Heart right ventricle (tissue), 16 donors: ENCODE results near the gene TEPSIN. TPM values are rescaled to one million over a fixed set of nuclear protein-coding genes. Genes with fewer than 3 reads are reported as not detected.
"Not testable (repeated sequence)": the region's sequence is repeated elsewhere in the genome, so short reads cannot be mapped to it uniquely, and the experiment has no call there.

ENCODE experiments used
- ATAC-seq, 8 donors: fragments of 200-7000 bp; cut with Tn5 transposase; one replicate each; pipeline ENCODE4 v1.9.1; 2020; ENCODE audit warnings: mild to moderate bottlenecking in 8 of 8, moderate library complexity in 8 of 8, moderate number of reproducible peaks in 1 of 8
- DNase-seq, 2 donors: peaks; one replicate each; pipeline ENCODE4 v3.0.0-alpha.2; 2020
- H3K27ac ChIP-seq, 10 donors: fragments of 200-600 bp; sonication (generic) in 2 of 10; one replicate each; pipeline versions ENCODE4 v1.5.0 to v1.8.0; 2020 to 2022; ENCODE audit warnings: mild to moderate bottlenecking in 3 of 10
- H3K27me3 ChIP-seq, 7 donors: fragments of 200-600 bp; one replicate each; pipeline ENCODE4 v1.8.0; 2021 to 2022; ENCODE audit warnings: mild to moderate bottlenecking in 2 of 7
- H3K36me3 ChIP-seq, 9 donors: fragments of 200-600 bp; sonication (generic) in 1 of 9; one replicate each; pipeline versions ENCODE4 v1.5.0 to v1.8.0; 2020 to 2022; ENCODE audit warnings: mild to moderate bottlenecking in 2 of 9
- H3K4me1 ChIP-seq, 9 donors: fragments of 200-600 bp; sonication (generic) in 1 of 9; one replicate each; pipeline versions ENCODE4 v1.5.0 to v1.8.0; 2020 to 2022; ENCODE audit warnings: mild to moderate bottlenecking in 4 of 9
- H3K4me3 ChIP-seq, 10 donors: fragments of 200-600 bp; sonication (generic) in 2 of 10; one replicate each; pipeline versions ENCODE4 v1.5.0 to v1.8.0; 2020 to 2022; ENCODE audit warnings: mild to moderate bottlenecking in 7 of 10, moderate library complexity in 2 of 10
- H3K9me3 ChIP-seq, 11 donors: fragments of 200-600 bp in 10 of 11; sonication (generic) in 2 of 11; one replicate each; pipeline versions ENCODE4 v1.5.0 to v1.8.0; 2013 to 2022; ENCODE audit warnings: mild to moderate bottlenecking in 2 of 11, control low read depth in 1 of 11, moderate library complexity in 1 of 11
- CTCF ChIP-seq, 9 donors: fragments of 200-600 bp; sonication (generic) in 2 of 9; IDR thresholded peaks; one replicate each; pipeline versions ENCODE4 v1.5.0 to v1.8.0; 2021 to 2022; ENCODE audit warnings: antibody characterized with exemption in 9 of 9, mild to moderate bottlenecking in 5 of 9, moderate library complexity in 1 of 9
- WGBS, 2 donors: extraction: QIAGEN DNeasy Blood & Tissue Kit; methylation state at CpG; one replicate each; pipeline ENCODE4 v1.1.7; 2013; ENCODE audit warnings: inconsistent platforms in 1 of 2; 5-methylcytosine and 5-hydroxymethylcytosine counted together
- intact Hi-C, 10 donors: fragments of 100-400 bp; cut with DNase I; formaldehyde crosslinking; loops; one replicate each; pipeline versions ENCODE4 v1.11.1 to v1.14.2; 2022
- polyA plus RNA-seq, 2 donors: library from polyadenylated mRNA; stranded (reverse); fragments of 200-250 nt; gene quantifications; one replicate each; pipeline ENCODE4 v1.2.3, GENCODE V29; 2013
- total RNA-seq, 10 donors: library from RNA; stranded (reverse); fragmentation: NEBNext Ultra II Directional in 3 of 10; extraction: Animal tissue kit (Norgen Biotek cat#: 25700) in 3 of 10; gene quantifications; one replicate each; pipeline versions ENCODE4 v1.2.1 to v1.2.4, GENCODE V29; 2021 to 2023
- donor health status: Arrhythmogenic right ventricular cardiomyopathy.
- donor health status: ischemic (EF 13 %, LVEDD 7.1; RV severe dilation, severe dysfunction).
- donor health status: healthy with polysubstance abuse.
- donor health status: DM: no; HTN: yes; CAD: no.
- donor health status: DM: no; HTN: no; CAD: no.
- donor health status: ischemic (EF 25% LVEDD 6.9; RV normal size, moderate dysfunction).
- donor health status: ischemic (EF 25% LVEDD 5.7; RV mildly dilated, moderate dysfunction).
- donor health status: healthy.
- donor health status: DM: yes; HTN: yes; CAD: no.
- donor health status: Ischemic cardiomyopathy.
- donor health status: ischemic (EF 35%, LVEDD 5.7; RV mildly dilated, moderate dysfunction).
- donor health status: nonischemic (EF 11% LVEDD 7.7; RV severe dilation, severe dysfunction).
- donor health status: DM: yes; HTN: yes; CAD: no.
- donor health status: PGD.
- donor health status: ischemic (EF 29% LVEDD 5.4; RV normal size, mild dysfunction).
- donor health status: nonischemic (EF 23%, LVEDD 6.1; RV moderate dilation, normal function).

The TEPSIN gene
- total and polyA plus RNA-seq, 12 donors, result 6.2 to 30.4 (median 9.8) TPM

- no peak for DNase-seq
- WGBS, 2 donors, result 87 to 89% methylated on average over 9 of the region's 9 CpGs
- intact Hi-C loops, result loop anchor here in 3 of 10 donors (5.0 to 10.0 kb wide), 3 partner anchors 84 to 206 kb away; no protein-coding TSS in a partner anchor
- Histone ChIP-seq H3K4me3 (no peak overlapping the region), H3K9me3 (peaks cover 0 to 9% (median 0%) of the 10 kb centered on the region in 11 donors), H3K27ac (no peak overlapping the region), H3K36me3 (peaks cover 0 to 54% (median 5%) of the 10 kb centered on the region in 9 donors), H3K4me1 (peaks cover 0 to 19% (median 4%) of the 10 kb centered on the region in 9 donors), H3K27me3 (no peaks in the 10 kb centered on the region)
- ATAC-seq, result peak in 3 of 8 donors; percentile 13 to 24 (median 20)
- TF ChIP-seq CTCF (IDR thresholded peaks at IDR 0.05), result no peak
Observed at GRCh38 chr17:81228420-81228819, 10.4 kb downstream of the TEPSIN start.

GRCh38 chr17:81227630-81228029 is 11.2 kb downstream of the TEPSIN start:
- Histone ChIP-seq H3K36me3 (peaks cover 0 to 47% (median 5%) of the 10 kb centered on the region in 9 donors), H3K4me1 (peaks cover 0 to 22% (median 6%) of the 10 kb centered on the region in 9 donors)
- H3K27ac ChIP-seq, H3K27me3 ChIP-seq, H3K4me3 ChIP-seq, DNase-seq, H3K9me3 ChIP-seq, ATAC-seq: not testable (repeated sequence)
- 59 to 62% methylated on average over 2 of the region's 2 CpGs for WGBS, 2 donors
- intact Hi-C loops, result loop anchor here in 3 of 10 donors (5.0 to 10.0 kb wide), 3 partner anchors 83 to 205 kb away; no protein-coding TSS in a partner anchor

GRCh38 chr17:81223762-81224130 is 15.1 kb downstream of the TEPSIN start:
- no peak for TF ChIP-seq CTCF (IDR thresholded peaks at IDR 0.05)
- DNase-seq, result no peak

GRCh38 chr17:81222906-81223761 is 15.7 kb downstream of the TEPSIN start, which contains the start of gene CEP131:
Gene CEP131, minus strand, starts transcription at chr17:81222965. Its CDS starts 2,909 bp downstream, at chr17:81220056.
- Histone ChIP-seq H3K36me3 (peaks cover 0 to 17% (median 6%) of the 10 kb centered on the region in 9 donors), H3K9me3 (peaks cover 0 to 9% (median 0%) of the 10 kb centered on the region in 11 donors), H3K27ac (peak within 1 kb of the TSS in 4 of 10 donors; percentile 14 to 77 (median 62)), H3K27me3 (no peaks in the 10 kb centered on the region), H3K4me1 (peaks cover 7 to 26% (median 17%) of the 10 kb centered on the region in 9 donors), H3K4me3 (peak within 1 kb of the TSS; percentile 69 to 93 (median 84))
- ATAC-seq, result peak; percentile 98 to 100 (median 99)
- intact Hi-C loops, result loop anchor here in 2 of 10 donors (1.0 to 10.0 kb wide), 2 partner anchors 16 to 78 kb away; partner anchors contain the start of genes NDUFAF8 (in 1 of the 2) and TEPSIN (in 1 of the 2)
- DNase-seq, result peak; percentile 99 to 100
- peak in 1 of 9 donors; percentile 6 for TF ChIP-seq CTCF (IDR thresholded peaks at IDR 0.05)
- 1% methylated on average over 69 to 79 of the region's 79 CpGs for WGBS, 2 donors

More at GRCh38 chr17:81223762-81224130, 15.1 kb downstream of the TEPSIN start:
- H3K27me3 ChIP-seq, result no peaks in the 10 kb centered on the region
- intact Hi-C loops, result loop anchor here in 2 of 10 donors (1.0 to 10.0 kb wide), 2 partner anchors 16 to 79 kb away; partner anchors contain the start of genes NDUFAF8 (in 1 of the 2) and TEPSIN (in 1 of the 2)
- peaks cover 0 to 19% (median 3%) of the 10 kb centered on the region in 9 donors for H3K36me3 ChIP-seq
- 28 to 30% methylated on average over 11 of the region's 11 CpGs for WGBS, 2 donors
- peaks cover 7 to 31% (median 17%) of the 10 kb centered on the region in 9 donors for H3K4me1 ChIP-seq
- peak overlapping the region in 3 of 10 donors; percentile 14 to 58 (median 39) for H3K27ac ChIP-seq
- H3K9me3 ChIP-seq, result peaks cover 0 to 9% (median 0%) of the 10 kb centered on the region in 11 donors
- ATAC-seq, result no peak
- H3K4me3 ChIP-seq, result peak overlapping the region in 9 of 10 donors; percentile 29 to 93 (median 87)
